Measurements from ENCODE around the gene JAZF1.

Gene JAZF1

DNA sequence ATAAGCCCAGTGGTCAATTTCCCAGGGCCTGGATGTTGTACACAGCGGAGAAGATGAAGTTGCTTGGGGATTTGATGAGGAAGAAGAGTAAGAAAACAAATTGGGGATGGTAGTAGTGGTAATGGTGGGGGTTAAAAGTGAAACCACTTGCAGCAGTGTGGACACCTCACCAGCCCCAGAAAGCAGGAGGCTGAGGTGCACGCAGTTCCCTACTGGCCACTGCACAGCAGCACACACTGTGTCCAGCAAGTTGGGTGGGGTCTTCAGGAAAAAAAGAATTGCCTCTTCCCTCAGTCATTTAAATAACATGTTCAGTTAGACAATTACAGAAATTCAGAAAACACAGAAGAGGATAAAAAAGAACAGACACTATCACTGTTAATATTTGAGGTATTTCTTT, 344.1 kb downstream of the JAZF1 start:
- no peak for DNase-seq (ENCODE audit: low read depth in 2 of 2)

DNA sequence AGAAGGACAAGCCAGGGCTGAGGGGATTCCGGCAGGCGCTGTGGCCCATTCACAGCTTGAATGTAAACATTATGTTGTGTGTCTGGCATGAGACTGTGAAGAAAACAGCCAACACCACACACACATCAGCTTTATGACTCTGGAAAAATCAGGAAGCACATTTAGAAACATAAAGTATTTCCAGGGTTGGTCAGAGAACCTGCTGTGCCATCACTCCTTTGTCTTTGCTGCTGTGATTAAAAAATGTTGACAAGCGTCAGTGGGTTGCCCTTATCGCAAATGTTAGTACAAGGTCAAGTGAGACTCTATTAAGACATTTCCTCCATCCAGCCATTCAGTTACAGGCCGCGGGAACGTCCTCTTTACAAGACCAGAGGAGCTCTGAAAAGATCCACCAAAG, 345.2 kb downstream of the JAZF1 start:
- DNase-seq (ENCODE audit: low read depth in 2 of 2), result no peak

- no peak for DNase-seq (ENCODE audit: low read depth in 2 of 2)
Observed at GRCh38 chr7:27834179-27834921, 346.2 kb downstream of the JAZF1 start.

DNA sequence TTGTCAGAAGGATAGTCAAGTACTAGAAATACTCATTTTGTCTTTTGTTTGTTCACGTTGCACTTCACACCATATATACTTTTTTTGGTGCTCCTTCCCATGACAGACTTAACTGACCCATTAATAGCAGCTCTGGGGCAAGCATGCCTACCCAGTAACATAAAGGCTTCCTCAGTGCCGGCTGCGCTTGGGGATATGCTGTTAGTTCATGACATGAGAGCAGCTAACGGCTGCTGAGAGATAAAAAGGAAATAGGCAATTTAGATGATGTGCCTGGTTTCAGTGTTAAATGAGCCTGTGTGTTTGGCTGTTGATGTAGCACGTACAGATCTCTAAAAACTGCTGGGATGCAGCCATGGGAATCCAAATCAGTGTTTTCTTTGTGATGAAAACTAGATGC, 354.2 kb downstream of the JAZF1 start:
- DNase-seq (ENCODE audit: low read depth in 2 of 2), result no peak

- DNase-seq (ENCODE audit: low read depth in 2 of 2), result no peak
Observed at GRCh38 chr7:27825891-27826290, 354.7 kb downstream of the JAZF1 start.

DNA sequence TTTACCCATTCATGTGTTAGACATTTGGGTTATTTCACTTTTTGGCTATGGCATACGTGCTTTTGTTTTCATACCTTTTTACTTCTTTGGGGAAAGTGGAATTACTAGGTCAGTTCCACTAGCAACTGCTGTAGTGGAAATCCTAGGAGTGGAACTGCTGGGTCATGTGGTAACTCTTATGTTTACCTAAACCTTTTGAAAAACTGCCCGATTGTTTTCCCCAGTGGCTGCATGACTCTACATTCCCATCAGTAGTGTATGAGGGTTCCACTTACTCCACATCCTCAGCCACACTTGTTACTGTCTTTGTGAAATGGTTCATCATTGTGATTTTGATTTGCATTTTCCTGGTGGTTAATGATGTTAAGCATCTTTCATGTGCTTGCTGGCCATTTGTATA, 358.4 kb downstream of the JAZF1 start:
- no peak for DNase-seq (ENCODE audit: low read depth in 2 of 2)

- DNase-seq (ENCODE audit: low read depth in 2 of 2), result no peak
Observed at GRCh38 chr7:27812706-27813105, 367.9 kb downstream of the JAZF1 start.

- no peak for DNase-seq (ENCODE audit: low read depth in 2 of 2)
Observed at GRCh38 chr7:27810186-27810585, 370.4 kb downstream of the JAZF1 start.

DNA sequence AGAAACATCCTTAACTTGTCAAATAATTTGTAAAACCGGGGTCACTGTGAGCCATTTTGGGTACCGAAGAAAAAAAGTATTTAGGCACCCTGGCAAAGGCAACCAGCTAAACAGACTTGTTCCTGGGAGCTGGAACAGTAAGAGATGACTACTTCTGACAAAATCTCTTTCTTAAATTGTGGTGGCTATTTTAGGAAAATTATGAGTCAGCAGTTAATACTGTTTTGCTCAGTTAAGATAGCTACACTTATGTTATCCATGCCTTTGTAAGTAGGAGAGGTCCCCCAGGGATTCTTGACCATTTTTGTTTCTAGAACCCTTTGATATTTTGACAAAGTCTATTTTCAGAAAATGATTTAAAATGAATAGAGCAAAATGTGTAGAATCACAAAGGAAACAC, 372.0 kb downstream of the JAZF1 start:
- DNase-seq (ENCODE audit: low read depth in 2 of 2), result no peak

GRCh38 chr7:27804139-27804538, 376.5 kb downstream of the JAZF1 start:
- DNase-seq (ENCODE audit: low read depth in 2 of 2), result no peak

DNA sequence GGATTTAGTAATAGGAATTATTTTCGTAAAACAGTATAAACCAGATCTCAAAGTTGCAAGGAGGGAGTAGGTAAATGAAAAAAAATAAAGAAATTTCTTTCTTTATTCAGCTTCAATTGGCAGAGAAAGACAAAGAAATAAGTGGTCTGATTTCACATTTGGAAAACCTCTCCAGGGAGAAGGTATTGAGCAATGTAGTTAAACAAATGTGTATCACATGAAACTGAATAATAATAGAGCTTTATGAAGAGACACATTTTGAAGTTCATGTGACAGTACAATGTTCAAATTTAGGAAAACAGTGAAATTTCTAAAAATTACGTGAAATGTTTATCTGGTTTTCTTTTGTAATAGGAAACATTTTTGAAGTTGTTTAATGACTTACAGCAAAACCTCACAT, 377.6 kb downstream of the JAZF1 start:
- DNase-seq (ENCODE audit: low read depth in 2 of 2), result no peak

DNA sequence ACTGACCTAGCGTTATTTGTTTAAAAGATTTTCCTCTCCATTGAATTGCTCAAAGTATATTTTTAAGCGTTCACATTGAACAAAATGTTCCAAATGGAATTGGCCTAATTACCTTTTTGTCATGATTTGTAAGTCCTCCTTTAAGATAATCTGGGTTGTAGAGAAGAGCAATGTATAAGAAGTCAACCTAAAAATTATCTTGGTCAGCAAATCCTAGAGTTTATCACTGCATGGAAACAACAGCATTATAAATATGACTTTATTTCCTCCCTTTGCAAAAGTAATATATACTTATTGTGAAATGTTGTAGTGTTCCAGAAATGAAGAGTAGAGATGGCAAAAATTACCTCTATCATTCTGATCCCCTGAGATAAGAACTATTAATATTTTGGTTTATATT, 381.4 kb downstream of the JAZF1 start:
- DNase-seq (ENCODE audit: low read depth in 2 of 2), result no peak

- no peak for DNase-seq (ENCODE audit: low read depth in 2 of 2)
Observed at GRCh38 chr7:27795977-27796376, 384.6 kb downstream of the JAZF1 start.

DNA sequence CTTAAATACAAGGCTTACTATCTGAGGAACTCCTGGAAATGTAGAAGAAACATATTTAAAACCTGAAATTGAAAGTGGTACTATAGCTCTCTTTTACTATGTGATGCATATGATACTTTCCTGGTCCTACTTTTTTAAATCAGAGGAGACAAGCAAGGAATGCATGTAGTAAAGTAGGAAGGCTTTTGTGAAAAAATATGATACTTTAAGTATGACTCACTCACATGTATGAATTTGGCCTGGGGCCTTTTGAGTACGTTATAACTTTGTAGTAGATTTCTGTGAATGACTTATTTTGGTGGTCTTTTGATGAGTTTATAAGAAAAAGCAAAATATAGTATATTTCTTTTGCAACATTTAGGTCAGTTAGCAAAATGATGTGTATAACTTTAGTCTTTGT, 386.8 kb downstream of the JAZF1 start:
- no peak for DNase-seq (ENCODE audit: low read depth in 2 of 2)

DNA sequence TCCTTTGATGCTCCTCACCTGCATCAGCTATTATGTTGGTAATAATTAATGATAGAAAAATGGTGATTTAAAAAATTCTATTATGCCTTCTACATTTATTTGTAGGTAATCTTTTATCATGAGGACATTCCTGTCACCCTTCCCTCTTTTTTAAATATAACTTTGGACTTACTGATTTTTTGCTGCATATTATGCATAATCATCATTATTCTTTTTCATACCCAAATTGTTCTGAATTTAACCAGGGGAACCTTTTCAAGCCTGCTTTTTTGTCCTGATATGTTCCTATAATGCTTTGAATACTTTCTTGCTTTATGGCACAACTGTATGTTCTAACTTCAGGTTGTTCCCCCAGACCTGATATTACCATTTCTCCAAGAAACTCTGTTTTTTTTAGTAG, 392.2 kb downstream of the JAZF1 start:
- no peak for DNase-seq (ENCODE audit: low read depth in 2 of 2)

- DNase-seq (ENCODE audit: low read depth in 2 of 2), result no peak
Observed at GRCh38 chr7:27784399-27785053, 396.1 kb downstream of the JAZF1 start.

- DNase-seq (ENCODE audit: low read depth in 2 of 2), result no peak
Observed at GRCh38 chr7:27782849-27783248, 397.7 kb downstream of the JAZF1 start.

- DNase-seq (ENCODE audit: low read depth in 2 of 2), result no peak
Observed at GRCh38 chr7:27781188-27781587, 399.4 kb downstream of the JAZF1 start.
